Right lobe of liver (tissue), 6 donors: ENCODE results near the gene OTUD5. TPM values are rescaled to one million over a fixed set of nuclear protein-coding genes. Genes with fewer than 3 reads are reported as not detected.

Experiments used
- ATAC-seq, 4 donors: fragments of 200-7000 bp; cut with Tn5 transposase; one replicate each; pipeline ENCODE4 v1.9.1; 2020; ENCODE audit warnings: mild to moderate bottlenecking in 4 of 4, moderate library complexity in 4 of 4
- DNase-seq, 3 donors: peaks; one replicate each; pipeline ENCODE4 v3.0.0-alpha.2; 2020
- H3K27ac ChIP-seq, 3 donors: fragments of 200-600 bp; one replicate each; pipeline ENCODE4 v1.8.0; 2022
- H3K27me3 ChIP-seq, 2 donors: fragments of 200-600 bp; one replicate each; pipeline ENCODE4 v1.8.0; 2022
- H3K36me3 ChIP-seq, 4 donors: fragments of 200-600 bp; sonication (generic) in 1 of 4; one replicate each; pipeline versions ENCODE4 v1.5.1 to v1.8.0; 2017 to 2022; ENCODE audit warnings: control low read depth in 1 of 4
- H3K4me1 ChIP-seq, 4 donors: fragments of 200-600 bp; sonication (generic) in 1 of 4; one replicate each; pipeline versions ENCODE4 v1.5.1 to v1.8.0; 2017 to 2022; ENCODE audit warnings: control low read depth in 1 of 4
- H3K4me3 ChIP-seq, 3 donors: fragments of 200-600 bp; one replicate each; pipeline ENCODE4 v1.8.0; 2022
- H3K9me3 ChIP-seq, 4 donors: fragments of 200-600 bp; sonication (generic) in 1 of 4; one replicate each; pipeline versions ENCODE4 v1.5.1 to v1.8.0; 2017 to 2022; ENCODE audit warnings: control low read depth in 1 of 4
- POLR2A ChIP-seq: fragments of 450-650 bp; IDR thresholded peaks from one replicate; pipeline ENCODE4 v1.6.1; 2017; ENCODE audit warnings: antibody characterized with exemption, mild to moderate bottlenecking
- WGBS: methylation state at CpG from one replicate; pipeline ENCODE4 v1.1.6; 2018; ENCODE audit warnings: low coverage, low lambda C conversion rate; ENCODE audit not compliant: insufficient coverage; ENCODE audit errors: missing lambda C conversion rate; 5-methylcytosine and 5-hydroxymethylcytosine counted together
- intact Hi-C, 2 donors: fragments of 100-400 bp; cut with DNase I; formaldehyde crosslinking; loops; one replicate each; pipeline versions ENCODE4 v1.11.2 to v1.14.1; 2022
- total RNA-seq, 6 experiments: library from RNA; depleted of rRNA in 2 of 6; stranded (reverse); fragments of >200 nt in 2 of 6; fragmentation: NEBNext Ultra II Directional in 3 of 6; extraction: Animal tissue kit (Norgen Biotek cat#: 25700) in 3 of 6; gene quantifications; one replicate each; pipeline versions ENCODE4 v1.1.0 to v1.2.4, GENCODE V29; 2016 to 2023
- TF ChIP-seq, protein P1 (sequence below), 4 donors: fragments of 200-600 bp in 3 of 4; fragments of 450-650 bp in 1 of 4; IDR thresholded peaks; one replicate each; pipeline versions ENCODE4 v1.5.1 to v1.8.0; 2016 to 2022; ENCODE audit warnings: antibody characterized with exemption in 4 of 4, mild to moderate bottlenecking in 2 of 4
- donor health status: DM: no; HTN: yes; CAD: no.
- donor health status: DM: no; HTN: no; CAD: no.
- donor health status: DM: no; HTN: no; CAD: no.
- donor health status: DM: no; HTN: yes; CAD: no.
- donor health status: DM: no; HTN: yes; CAD: no.

OTUD5 gene
- total RNA-seq, 6 experiments from 2014 or later = 14.4 to 24.1 (median 21.6) TPM

DNA sequence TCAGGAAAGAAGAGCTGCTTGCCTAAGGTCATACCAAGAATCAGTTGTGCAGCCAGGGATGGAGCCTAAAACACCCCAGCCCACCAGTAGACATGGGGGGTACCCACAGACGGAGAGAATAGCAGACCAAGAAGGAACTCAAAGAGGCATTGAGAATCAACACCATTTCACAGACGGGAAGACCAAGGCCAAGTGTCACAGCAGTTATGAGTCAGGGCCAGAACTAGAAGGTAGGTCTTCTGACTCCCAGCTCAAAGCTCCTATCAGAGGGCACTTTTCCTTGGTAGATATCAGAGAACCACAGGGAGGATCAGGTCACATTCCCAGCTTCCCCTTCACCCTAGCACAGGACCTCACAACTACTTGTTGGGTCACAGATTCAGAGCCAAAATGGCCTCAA, 14.5 kb downstream of the OTUD5 start:
- H3K4me3 ChIP-seq = no peak overlapping the region
- no peak overlapping the region for H3K27ac ChIP-seq
- H3K27me3 ChIP-seq = no peaks in the 10 kb centered on the region
- ATAC-seq (no peak), DNase-seq (no peak)
- peaks cover 0 to 3% (median 0%) of the 10 kb centered on the region in 4 donors for H3K36me3 ChIP-seq
- intact Hi-C loops = no loop called here
- TF ChIP-seq POLR2A = no peak
- TF ChIP-seq, protein P1, sequence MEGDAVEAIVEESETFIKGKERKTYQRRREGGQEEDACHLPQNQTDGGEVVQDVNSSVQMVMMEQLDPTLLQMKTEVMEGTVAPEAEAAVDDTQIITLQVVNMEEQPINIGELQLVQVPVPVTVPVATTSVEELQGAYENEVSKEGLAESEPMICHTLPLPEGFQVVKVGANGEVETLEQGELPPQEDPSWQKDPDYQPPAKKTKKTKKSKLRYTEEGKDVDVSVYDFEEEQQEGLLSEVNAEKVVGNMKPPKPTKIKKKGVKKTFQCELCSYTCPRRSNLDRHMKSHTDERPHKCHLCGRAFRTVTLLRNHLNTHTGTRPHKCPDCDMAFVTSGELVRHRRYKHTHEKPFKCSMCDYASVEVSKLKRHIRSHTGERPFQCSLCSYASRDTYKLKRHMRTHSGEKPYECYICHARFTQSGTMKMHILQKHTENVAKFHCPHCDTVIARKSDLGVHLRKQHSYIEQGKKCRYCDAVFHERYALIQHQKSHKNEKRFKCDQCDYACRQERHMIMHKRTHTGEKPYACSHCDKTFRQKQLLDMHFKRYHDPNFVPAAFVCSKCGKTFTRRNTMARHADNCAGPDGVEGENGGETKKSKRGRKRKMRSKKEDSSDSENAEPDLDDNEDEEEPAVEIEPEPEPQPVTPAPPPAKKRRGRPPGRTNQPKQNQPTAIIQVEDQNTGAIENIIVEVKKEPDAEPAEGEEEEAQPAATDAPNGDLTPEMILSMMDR (IDR thresholded peaks at IDR 0.05) = no peak
- H3K9me3 ChIP-seq = no peaks in the 10 kb centered on the region
- no peaks in the 10 kb centered on the region for H3K4me1 ChIP-seq
- 57% methylated on average over 1 of the region's 2 CpGs for WGBS

DNA sequence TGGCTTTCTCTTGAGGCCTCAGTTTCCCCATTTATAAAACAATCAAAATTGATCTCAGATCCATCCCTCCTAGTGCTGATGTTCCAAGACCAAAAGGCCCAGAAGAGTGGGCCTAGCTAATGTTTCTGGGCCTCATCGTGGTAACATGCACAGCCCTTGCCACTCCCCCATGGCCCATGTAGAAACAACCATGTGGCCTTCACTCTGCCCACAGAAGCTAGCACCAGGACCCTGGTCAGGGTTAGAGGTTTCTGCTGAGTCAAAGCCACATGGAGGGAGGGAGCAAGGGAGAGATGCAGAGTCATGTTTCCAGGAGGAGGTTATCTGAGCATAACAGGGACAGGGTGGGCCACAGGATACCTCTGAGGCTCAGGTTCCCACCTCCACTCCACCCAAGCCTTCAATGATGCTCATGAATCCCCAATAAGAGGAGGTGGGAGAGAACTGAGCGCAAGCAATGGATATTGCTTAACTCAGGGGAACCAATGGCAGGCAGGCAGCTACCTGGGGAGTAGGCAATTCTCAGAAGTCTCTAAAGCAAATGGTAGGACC, 16.9 kb downstream of the OTUD5 start:
- ATAC-seq (no peak), DNase-seq (no peak)
- H3K27ac ChIP-seq = no peak overlapping the region

DNA sequence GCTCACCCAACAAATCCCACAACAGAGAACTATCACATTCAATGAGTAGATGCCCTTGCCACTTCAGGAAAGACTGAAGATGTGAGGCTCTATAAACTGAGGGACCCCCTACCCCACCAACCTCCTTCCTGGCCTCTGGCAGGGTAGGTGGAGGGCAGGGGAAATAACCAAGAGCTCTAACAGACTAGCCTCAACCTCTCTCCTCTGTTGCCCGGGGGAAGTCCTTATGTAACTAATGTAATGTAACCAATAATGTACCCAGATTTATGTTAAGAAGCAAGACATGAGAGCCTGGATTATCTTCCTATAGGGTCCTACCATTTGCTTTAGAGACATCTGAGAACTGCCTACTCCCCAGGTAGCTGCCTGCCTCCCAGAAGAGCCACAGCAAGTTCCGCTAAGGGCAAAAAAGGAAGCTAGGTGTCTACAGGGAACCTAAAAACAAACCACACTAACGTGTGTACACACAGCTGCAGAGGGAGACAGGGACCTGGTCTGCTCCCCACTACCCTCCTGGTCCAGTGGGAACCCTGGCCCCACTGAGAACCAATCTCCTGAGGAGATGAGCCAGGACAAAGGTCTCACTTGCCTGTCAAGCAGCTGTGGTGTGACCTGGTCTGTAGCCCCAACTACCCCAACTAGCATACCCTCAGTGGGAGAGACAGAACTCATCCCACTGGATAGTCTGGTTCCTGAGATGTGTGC, 17.7 kb downstream of the OTUD5 start:
- Histone ChIP-seq H3K9me3 (no peaks in the 10 kb centered on the region), H3K27me3 (no peaks in the 10 kb centered on the region), H3K27ac (peak overlapping the region in 1 of 3 donors; percentile 40), H3K36me3 (peaks cover 0 to 10% (median 0%) of the 10 kb centered on the region in 4 donors), H3K4me1 (no peaks in the 10 kb centered on the region), H3K4me3 (no peak overlapping the region)
- no peak for DNase-seq
- intact Hi-C loops = no loop called here
- TF ChIP-seq, protein P1 (IDR thresholded peaks at IDR 0.05) = no peak
- no peak for TF ChIP-seq POLR2A
- no peak for ATAC-seq
- WGBS = 80% methylated on average over 3 of the region's 3 CpGs

More for the DNA sequence above, 16.9 kb downstream of the OTUD5 start:
- intact Hi-C loops = no loop called here
- Histone ChIP-seq H3K4me1 (no peaks in the 10 kb centered on the region), H3K9me3 (no peaks in the 10 kb centered on the region), H3K36me3 (peaks cover 0 to 3% (median 0%) of the 10 kb centered on the region in 4 donors), H3K4me3 (no peak overlapping the region), H3K27me3 (no peaks in the 10 kb centered on the region)
- TF ChIP-seq, protein P1 (IDR thresholded peaks at IDR 0.05) = no peak
- no peak for TF ChIP-seq POLR2A
- WGBS = 58% methylated on average over 2 of the region's 2 CpGs

DNA sequence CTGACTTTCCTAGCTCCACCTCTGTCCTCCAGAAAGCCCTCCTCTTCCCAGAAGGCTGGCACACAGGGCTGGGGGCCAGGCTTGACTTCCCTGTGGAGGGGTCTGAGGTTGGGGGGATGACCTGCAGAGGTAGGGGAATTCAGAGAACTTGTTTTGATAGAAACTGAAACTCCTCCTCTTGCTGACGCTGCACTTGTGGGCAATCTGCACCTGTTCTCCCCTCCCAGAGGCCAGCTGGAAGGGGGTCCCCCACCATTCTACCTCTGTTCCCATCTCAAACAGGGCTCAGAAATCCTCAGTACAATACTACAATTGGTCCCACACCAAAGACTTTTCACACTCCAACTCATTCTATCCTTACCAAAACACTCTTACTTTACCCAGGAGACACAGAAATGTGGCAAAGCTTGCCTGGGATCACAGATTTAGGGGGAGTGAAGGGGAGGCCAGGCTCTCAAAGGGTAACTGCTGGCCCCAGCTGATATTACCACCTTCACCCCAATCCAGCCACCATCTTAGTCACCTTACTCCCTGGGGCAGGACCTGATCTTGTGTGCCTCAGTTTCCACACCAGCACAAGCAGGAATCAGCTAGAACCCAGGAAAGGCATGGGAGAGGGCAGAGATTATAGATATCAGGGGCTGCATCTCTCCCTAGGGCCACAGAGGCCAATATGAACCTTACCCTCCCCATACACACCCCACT, 18.5 kb downstream of the OTUD5 start:
- Histone ChIP-seq H3K27ac (peak overlapping the region in 1 of 3 donors; percentile 40), H3K4me3 (no peak overlapping the region), H3K36me3 (peaks cover 0 to 17% (median 0%) of the 10 kb centered on the region in 4 donors), H3K4me1 (no peaks in the 10 kb centered on the region), H3K27me3 (no peaks in the 10 kb centered on the region), H3K9me3 (no peaks in the 10 kb centered on the region)
- ATAC-seq (no peak), DNase-seq (no peak)
- WGBS = 83% methylated on average over 1 of the region's 1 CpG
- no peak for TF ChIP-seq POLR2A
- TF ChIP-seq, protein P1 (IDR thresholded peaks at IDR 0.05) = no peak
- intact Hi-C loops = no loop called here
